NOMO-1 treated with DMSO at 0.1 percent for 48 hours (cell line): ENCODE data around the gene FREM1.
A peak's percentile ranks its signal among the peaks of the same experiment; 100 is the strongest.

Experiments used
- DNase-seq: peaks from one replicate; lab custom pipeline; 2025; ENCODE audit not compliant: unreplicated experiment; lab: John Stamatoyannopoulos, UW

FREM1 gene

GRCh38 chr9:14706530-14707140 lies 203.6 kb downstream of the FREM1 start:
- DNase-seq, result peak; percentile 17

DNA sequence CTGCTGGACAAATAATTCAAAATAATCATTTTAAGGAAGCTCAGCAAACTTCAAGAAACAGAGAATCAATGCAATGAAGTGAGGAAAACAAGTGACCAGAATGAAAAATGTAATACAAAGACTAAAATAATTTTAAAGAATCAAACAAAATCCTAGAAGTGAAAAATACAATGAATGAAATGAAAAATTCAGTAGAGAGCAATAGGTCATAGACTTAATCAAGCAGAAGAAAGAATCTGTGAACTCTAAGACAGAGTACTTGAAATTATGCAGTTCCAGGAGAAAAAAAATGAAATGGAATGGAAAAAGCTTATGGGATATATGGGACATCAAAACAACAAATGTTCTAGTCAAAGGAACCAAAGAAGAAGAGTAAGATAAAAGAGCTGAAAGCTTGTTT lies 205.1 kb downstream of the FREM1 start:
- no peak for DNase-seq

GRCh38 chr9:14704281-14704680 lies 205.9 kb downstream of the FREM1 start:
- DNase-seq, result no peak

- no peak for DNase-seq
These were observed 208.0 kb downstream of the FREM1 start for GRCh38 chr9:14702200-14702720.

DNA sequence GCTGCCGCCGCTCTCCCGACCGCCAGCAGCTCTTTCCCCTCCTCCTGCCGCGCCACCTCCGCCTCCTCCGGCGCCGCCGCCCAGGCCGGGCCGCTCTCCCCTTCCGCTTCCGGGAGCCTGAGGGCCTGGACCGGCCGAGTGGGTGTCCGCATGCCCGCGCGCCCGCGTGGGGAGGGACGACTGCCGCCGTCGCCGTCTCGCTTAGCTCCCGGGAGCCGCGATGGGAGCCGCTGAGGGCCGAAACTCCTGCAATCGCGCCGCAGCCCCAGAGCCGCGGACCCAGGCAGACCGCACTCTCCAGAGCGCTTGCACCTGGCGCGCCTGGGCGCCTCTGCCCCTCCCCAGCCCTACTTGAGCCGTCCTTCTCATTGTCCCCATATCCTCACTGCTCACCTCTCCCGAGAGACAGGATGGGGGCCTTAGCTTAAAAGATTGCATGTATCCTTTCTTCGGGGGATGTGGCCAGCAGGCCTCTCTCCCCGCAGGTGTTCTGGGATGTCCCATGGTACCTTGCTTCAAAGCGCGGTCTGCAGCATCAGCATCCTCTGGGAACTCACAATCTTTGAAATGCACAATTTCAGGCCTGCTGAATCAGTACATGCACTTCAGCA lies 216.9 kb downstream of the FREM1 start, which contains the start of gene ZDHHC21:
ZDHHC21 (minus strand) TSS at position 182 of the 611 bp plus-strand sequence. CDS start 19,092 bp downstream, outside the sequence.
- DNase-seq, result peak; percentile 4

DNA sequence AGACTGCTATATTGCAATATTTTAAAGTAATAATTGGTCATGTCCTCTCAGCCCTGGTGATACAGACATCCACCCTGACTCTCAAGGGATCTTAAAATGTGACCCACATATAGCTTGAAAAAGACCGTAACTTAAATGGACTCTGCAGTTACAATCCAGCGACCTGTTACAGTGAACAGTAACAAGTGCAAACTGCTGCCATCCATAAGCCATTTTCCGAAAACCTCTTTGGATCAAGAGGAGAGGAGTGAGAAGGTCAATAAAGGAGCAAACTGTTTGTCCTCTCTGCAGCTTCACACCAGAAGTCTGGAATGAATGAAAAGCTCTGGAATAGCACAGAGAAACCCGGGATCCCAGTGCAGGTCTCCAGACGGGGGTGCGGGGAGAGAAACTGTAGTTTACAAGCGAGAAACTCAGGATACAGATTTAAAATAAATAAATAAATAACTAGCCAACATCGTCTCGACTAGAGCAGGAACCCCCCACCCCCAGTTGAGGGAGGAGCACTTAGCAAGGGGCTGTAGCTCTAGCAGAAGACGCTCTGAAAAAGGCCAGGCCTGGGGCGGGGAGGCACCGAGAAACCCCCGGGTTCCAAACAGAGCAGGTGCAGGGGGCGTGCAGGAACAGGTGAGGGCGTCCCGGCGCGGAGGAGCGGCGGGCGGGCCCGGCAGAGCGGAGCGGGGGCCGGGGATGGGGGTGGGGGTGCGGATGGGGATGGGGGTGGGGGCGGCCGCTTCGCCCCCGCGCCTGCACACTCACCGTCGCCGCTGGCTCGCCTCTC lies 217.6 kb downstream of the FREM1 start:
- no peak for DNase-seq

- no peak for DNase-seq
These were observed 219.1 kb downstream of the FREM1 start for GRCh38 chr9:14690948-14691730.

DNA sequence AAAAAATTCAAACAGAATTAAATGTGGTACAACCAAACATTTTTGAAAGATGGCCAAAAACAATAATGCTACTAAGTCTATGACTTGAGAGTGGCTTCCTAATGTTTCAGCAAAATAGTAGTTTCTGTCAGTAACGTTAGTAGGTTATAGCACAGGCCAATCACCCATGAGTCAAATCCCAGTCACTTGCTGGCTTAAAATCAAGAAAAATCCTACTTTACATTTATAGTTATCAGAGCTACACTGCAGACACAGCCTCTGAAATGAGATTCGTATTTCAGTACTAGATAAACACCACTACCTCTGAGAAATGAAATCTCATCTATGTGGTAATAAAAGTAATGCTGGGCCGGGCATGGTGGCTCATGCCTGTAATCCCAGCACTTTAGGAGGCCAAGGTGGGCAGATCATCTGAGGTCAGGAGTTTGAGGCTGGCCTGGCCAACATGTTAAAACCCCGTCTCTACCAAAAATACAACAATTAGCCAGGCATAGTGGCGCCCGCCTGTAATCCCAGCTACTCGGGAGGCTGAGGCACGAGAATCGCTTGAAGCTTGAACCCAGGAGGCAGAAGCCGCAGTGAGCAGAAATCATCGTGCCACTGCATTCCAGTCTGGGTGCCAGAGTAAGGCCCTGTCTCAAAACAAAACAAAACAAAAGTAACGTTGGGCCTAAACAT lies 223.0 kb downstream of the FREM1 start:
- DNase-seq, result no peak

DNA sequence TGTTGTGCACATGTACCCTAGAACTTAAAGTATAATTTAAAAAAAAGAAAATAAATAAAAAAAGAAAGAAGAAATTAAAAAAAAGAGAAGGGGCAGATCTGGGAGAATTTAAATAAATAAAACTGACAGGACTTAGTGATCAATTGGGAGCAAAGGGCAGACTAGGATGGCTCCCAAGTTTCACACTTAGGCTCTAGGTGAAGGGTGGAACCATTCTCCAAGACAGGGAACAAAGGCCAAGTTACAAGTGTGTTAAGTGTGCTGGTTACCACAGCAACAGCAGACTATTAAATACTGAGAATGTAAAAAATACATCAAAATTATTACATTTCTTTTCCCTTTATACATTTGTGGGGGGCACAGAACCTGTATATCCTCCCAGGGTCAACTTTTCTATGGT lies 224.1 kb downstream of the FREM1 start:
- no peak for DNase-seq
